ENCODE data around the gene OR6B1. TPM values are rescaled to one million over a fixed set of nuclear protein-coding genes. Genes with fewer than 3 reads are reported as not detected.

The OR6B1 gene
- not detected for polyA plus RNA-seq (2012; ENCODE audit: missing spikeins)

DNA sequence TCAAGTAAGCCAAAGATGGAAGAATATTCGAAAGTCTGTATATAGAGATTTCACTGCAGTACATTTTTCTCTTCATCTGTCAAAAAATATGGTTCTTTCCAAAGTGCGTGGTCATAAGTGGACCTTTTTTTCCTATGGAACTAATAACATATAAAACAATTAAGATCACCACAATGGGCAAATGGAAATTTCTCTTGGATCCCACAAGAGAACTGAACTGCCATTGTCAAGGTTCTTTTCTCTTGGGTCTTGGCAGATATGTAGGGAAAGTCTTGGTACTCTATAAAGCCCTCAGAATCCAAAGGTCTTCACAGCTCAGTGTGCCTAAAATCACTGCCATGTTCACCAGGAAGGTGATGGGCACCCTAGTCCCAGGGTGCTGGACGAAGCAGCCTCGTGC, at the start of gene OR6B1:
OR6B1 (plus strand) TSS at position 301 of the 400 bp plus-strand sequence. CDS start 3,677 bp downstream, outside the sequence.
- FAIRE-seq = no peak
- DNase-seq (ENCODE audit: insufficient read length) = no peak
- no peak for TF ChIP-seq TAF1 (IDR thresholded peaks at IDR 0.05; ENCODE audit: borderline replicate concordance, low read depth, low read length)
- no peak for TF ChIP-seq POLR2A (IDR thresholded peaks at IDR 0.05; ENCODE audit: low read depth, low read length)
- TF ChIP-seq POLR2AphosphoS5 (IDR thresholded peaks at IDR 0.05; ENCODE audit: low read depth, low read length) = no peak

GRCh38 chr7:143953421-143953820, 46.7 kb upstream of the OR6B1 start:
- FAIRE-seq (no peak), DNase-seq (ENCODE audit: insufficient read length) (no peak)
- TF ChIP-seq POLR2AphosphoS5 (IDR thresholded peaks at IDR 0.05; ENCODE audit: low read depth, low read length) (no peak), TAF1 (IDR thresholded peaks at IDR 0.05; ENCODE audit: borderline replicate concordance, low read depth, low read length) (no peak), POLR2A (IDR thresholded peaks at IDR 0.05; ENCODE audit: low read depth, low read length) (no peak)

DNA sequence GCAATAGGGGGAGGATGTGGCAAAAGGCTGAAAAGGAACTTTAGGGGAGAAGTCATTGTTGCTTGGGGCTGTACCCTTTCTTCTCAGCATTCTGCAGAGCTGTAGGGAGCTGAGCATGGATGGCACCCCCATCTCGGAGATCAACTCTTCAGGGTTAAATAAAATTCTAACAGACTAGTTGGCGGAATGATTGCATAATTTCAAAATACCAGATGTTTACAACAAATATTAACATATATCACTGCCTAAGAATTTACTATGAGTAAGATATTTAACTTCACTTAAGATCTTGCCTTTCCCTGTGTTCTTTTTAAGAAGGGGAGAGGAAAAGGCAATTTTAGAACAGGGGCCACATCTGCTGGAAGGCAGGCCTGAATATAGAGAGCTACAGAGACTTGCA, 46.0 kb upstream of the OR6B1 start:
- no peak for DNase-seq (ENCODE audit: insufficient read length)
- TF ChIP-seq POLR2A (IDR thresholded peaks at IDR 0.05; ENCODE audit: low read depth, low read length) = no peak
- no peak for TF ChIP-seq POLR2AphosphoS5 (IDR thresholded peaks at IDR 0.05; ENCODE audit: low read depth, low read length)
- no peak for TF ChIP-seq TAF1 (IDR thresholded peaks at IDR 0.05; ENCODE audit: borderline replicate concordance, low read depth, low read length)
- FAIRE-seq = no peak

GRCh38 chr7:143954544-143954943, 45.6 kb upstream of the OR6B1 start, which contains the start of gene OR2F1:
OR2F1 (plus strand) TSS chr7:143954844; CDS start chr7:143959971, 5,127 bp downstream.
- TF ChIP-seq TAF1 (IDR thresholded peaks at IDR 0.05; ENCODE audit: borderline replicate concordance, low read depth, low read length) (no peak), POLR2A (IDR thresholded peaks at IDR 0.05; ENCODE audit: low read depth, low read length) (no peak), POLR2AphosphoS5 (IDR thresholded peaks at IDR 0.05; ENCODE audit: low read depth, low read length) (no peak)
- no peak for FAIRE-seq
- DNase-seq (ENCODE audit: insufficient read length) = no peak

DNA sequence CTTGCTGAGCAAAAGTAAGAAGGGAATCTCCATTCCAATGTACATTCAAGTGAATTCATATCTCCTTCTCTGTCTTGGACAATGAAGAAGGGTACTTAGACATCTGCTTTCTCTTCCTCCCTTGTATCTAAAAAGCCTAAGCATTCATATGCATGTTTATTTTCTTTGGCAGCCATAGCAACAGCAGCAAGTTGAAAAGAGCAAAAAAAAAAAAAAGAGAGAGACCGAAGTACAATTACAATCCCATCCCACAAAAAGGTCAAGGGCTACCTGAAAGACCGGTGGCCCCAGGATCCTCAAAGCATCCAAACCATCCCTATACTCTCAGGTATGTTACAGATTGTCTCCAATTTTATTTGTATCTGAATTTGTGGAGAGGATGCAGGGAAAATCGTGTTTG, 41.3 kb upstream of the OR6B1 start:
- FAIRE-seq = no peak
- TF ChIP-seq TAF1 (IDR thresholded peaks at IDR 0.05; ENCODE audit: borderline replicate concordance, low read depth, low read length) (no peak), POLR2AphosphoS5 (IDR thresholded peaks at IDR 0.05; ENCODE audit: low read depth, low read length) (no peak), POLR2A (IDR thresholded peaks at IDR 0.05; ENCODE audit: low read depth, low read length) (no peak)
- DNase-seq (ENCODE audit: insufficient read length) = no peak

DNA sequence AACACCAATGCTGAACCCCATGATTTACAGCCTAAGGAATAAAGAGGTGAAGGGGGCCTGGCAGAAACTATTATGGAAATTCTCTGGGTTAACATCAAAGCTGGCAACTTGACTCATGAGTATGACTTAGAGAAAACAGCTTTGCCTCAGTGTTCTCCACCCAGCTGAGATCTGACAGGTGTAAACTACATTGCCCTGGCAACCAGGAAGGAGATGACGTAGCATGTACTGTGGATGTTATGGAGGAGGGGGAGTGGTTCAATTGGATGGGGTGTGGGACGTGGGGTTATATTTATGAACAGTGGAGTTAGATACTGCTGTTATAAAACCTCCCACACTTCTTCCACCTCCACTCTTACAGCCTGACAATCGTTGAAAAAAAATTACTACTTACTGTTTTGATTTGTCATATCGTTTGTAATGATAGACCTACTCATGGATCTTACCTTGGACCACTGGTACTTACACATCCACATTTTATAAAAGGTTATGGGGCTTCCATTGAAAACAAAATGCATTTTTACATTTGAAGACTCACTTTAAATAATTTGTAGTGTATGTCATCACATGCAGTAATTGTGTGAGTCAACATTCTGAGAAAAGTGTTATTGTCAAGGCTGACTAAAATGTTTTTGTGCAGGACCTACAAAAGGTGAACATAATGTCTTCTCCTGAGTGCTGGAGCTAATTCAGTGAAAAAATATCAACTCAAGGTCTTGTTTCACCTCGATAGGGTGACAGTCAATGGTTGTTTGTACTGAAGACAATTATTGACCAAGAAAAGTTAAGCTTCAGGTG, 39.1 kb upstream of the OR6B1 start:
- TF ChIP-seq POLR2A (IDR thresholded peaks at IDR 0.05; ENCODE audit: low read depth, low read length) = no peak
- no peak for TF ChIP-seq POLR2AphosphoS5 (IDR thresholded peaks at IDR 0.05; ENCODE audit: low read depth, low read length)
- no peak for TF ChIP-seq TAF1 (IDR thresholded peaks at IDR 0.05; ENCODE audit: borderline replicate concordance, low read depth, low read length)
- FAIRE-seq (no peak), DNase-seq (ENCODE audit: insufficient read length) (no peak)

DNA sequence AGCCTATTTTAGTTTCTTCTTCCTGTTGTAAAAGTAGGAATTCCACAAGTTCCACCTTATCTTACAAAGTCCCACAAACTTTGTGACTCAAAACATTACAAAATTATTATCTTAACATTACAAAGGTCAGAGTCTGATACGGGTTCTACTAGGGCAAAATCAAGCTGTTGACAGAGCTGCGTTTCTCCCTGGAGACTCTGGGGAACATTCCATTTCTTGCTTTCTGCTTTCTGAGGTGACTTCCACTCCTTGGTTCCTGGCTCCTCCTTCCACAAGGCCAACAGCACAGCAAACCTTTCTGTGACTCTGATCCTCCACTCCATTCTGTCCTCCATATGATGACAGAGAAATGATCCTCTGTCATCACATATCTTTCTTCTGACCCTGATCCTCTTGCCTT, 34.8 kb upstream of the OR6B1 start:
- DNase-seq (ENCODE audit: insufficient read length) (no peak), FAIRE-seq (no peak)
- TF ChIP-seq POLR2AphosphoS5 (IDR thresholded peaks at IDR 0.05; ENCODE audit: low read depth, low read length) = no peak
- TF ChIP-seq POLR2A (IDR thresholded peaks at IDR 0.05; ENCODE audit: low read depth, low read length) = no peak
- TF ChIP-seq TAF1 (IDR thresholded peaks at IDR 0.05; ENCODE audit: borderline replicate concordance, low read depth, low read length) = no peak

GRCh38 chr7:143967398-143967797, 32.7 kb upstream of the OR6B1 start:
- TF ChIP-seq POLR2AphosphoS5 (IDR thresholded peaks at IDR 0.05; ENCODE audit: low read depth, low read length) = no peak
- no peak for TF ChIP-seq TAF1 (IDR thresholded peaks at IDR 0.05; ENCODE audit: borderline replicate concordance, low read depth, low read length)
- no peak for TF ChIP-seq POLR2A (IDR thresholded peaks at IDR 0.05; ENCODE audit: low read depth, low read length)
- DNase-seq (ENCODE audit: insufficient read length) = no peak
- FAIRE-seq = no peak

GRCh38 chr7:143973870-143974416, 26.2 kb upstream of the OR6B1 start:
- TF ChIP-seq POLR2AphosphoS5 (IDR thresholded peaks at IDR 0.05; ENCODE audit: low read depth, low read length) (no peak), TAF1 (IDR thresholded peaks at IDR 0.05; ENCODE audit: borderline replicate concordance, low read depth, low read length) (no peak), POLR2A (IDR thresholded peaks at IDR 0.05; ENCODE audit: low read depth, low read length) (no peak)
- DNase-seq (ENCODE audit: insufficient read length) (no peak), FAIRE-seq (no peak)

GRCh38 chr7:143974459-143974858, 25.7 kb upstream of the OR6B1 start:
- FAIRE-seq (no peak), DNase-seq (ENCODE audit: insufficient read length) (no peak)
- TF ChIP-seq TAF1 (IDR thresholded peaks at IDR 0.05; ENCODE audit: borderline replicate concordance, low read depth, low read length) = no peak
- TF ChIP-seq POLR2AphosphoS5 (IDR thresholded peaks at IDR 0.05; ENCODE audit: low read depth, low read length) = no peak
- TF ChIP-seq POLR2A (IDR thresholded peaks at IDR 0.05; ENCODE audit: low read depth, low read length) = no peak

DNA sequence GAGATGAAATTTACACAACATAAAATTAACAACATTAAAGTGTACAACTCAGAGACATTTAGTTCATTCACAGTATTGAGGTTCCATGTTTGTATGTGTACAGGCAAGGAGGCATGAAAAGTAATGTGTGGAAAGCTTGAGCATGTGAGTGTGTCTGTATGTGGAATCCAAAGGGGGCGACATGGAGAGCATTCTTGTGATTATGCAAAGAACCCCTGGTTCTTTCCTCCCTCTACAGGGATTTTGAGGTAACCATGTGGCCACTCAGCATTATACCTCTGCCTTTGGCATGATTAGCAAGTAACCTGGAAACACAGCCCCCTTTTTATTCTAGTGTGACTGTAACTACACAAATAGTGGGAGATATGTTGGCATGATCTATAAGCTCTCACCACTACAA, 24.5 kb upstream of the OR6B1 start:
- TF ChIP-seq POLR2AphosphoS5 (IDR thresholded peaks at IDR 0.05; ENCODE audit: low read depth, low read length) = no peak
- TF ChIP-seq TAF1 (IDR thresholded peaks at IDR 0.05; ENCODE audit: borderline replicate concordance, low read depth, low read length) = no peak
- DNase-seq (ENCODE audit: insufficient read length) = no peak
- FAIRE-seq = no peak

DNA sequence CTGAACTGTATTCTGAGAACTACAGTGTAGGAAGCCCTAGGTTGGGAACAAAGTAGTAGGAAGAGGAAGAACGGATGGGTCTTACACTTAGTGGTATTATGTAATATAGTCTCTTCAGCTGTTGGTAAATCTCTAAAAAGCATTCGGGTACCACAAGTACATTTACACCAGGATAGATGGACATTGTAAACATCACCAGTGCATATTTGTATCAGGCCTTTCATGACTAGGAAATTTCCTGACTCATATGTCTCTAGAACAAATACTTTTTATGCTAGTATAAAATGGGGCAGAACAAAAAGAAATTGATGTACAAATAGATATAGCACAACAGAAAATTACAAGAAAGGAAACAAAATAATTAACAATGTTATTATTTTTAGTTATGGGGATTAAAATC, 21.5 kb upstream of the OR6B1 start:
- DNase-seq (ENCODE audit: insufficient read length) (no peak), FAIRE-seq (no peak)
- TF ChIP-seq TAF1 (IDR thresholded peaks at IDR 0.05; ENCODE audit: borderline replicate concordance, low read depth, low read length) (no peak), POLR2AphosphoS5 (IDR thresholded peaks at IDR 0.05; ENCODE audit: low read depth, low read length) (no peak), POLR2A (IDR thresholded peaks at IDR 0.05; ENCODE audit: low read depth, low read length) (no peak)

All from GM12892 (cell line).